GM12875 (cell line): ENCODE measurements around the gene SMU1.
A peak's percentile ranks its signal among the peaks of the same experiment; 100 is the strongest.

Experiments
- H3K4me3 ChIP-seq: one replicate; pipeline ENCODE4 v1.5.1; 2011; ENCODE audit warnings: low read depth, low read length, control low read depth
- CTCF ChIP-seq: IDR thresholded peaks from 2 replicates; pipeline ENCODE4 v1.5.1; 2011; ENCODE audit warnings: low read depth, mild to moderate bottlenecking, control low read depth, inconsistent platforms, low read length, moderate library complexity, borderline replicate concordance; ENCODE audit not compliant: insufficient read depth

SMU1 gene

GRCh38 chr9:33024966-33025571, 51.4 kb downstream of the SMU1 start, which contains the start of gene DNAJA1:
Gene DNAJA1, plus strand, starts transcription at chr9:33025273. Its CDS starts 1,212 bp downstream, at chr9:33026485.
- H3K4me3 ChIP-seq, result peak within 1 kb of the TSS; percentile 100
- TF ChIP-seq CTCF, result no peak

- peak overlapping the region; percentile 100 for H3K4me3 ChIP-seq
- TF ChIP-seq CTCF, result no peak
Observed at GRCh38 chr9:33024126-33024965, 52.1 kb downstream of the SMU1 start.

- peak overlapping the region; percentile 100 for H3K4me3 ChIP-seq
- TF ChIP-seq CTCF, result no peak
Observed at GRCh38 chr9:33023661-33024060, 52.8 kb downstream of the SMU1 start.

GRCh38 chr9:33022755-33023154, 53.7 kb downstream of the SMU1 start:
- TF ChIP-seq CTCF, result no peak
- H3K4me3 ChIP-seq, result no peak overlapping the region

- no peak for TF ChIP-seq CTCF
- H3K4me3 ChIP-seq, result no peak overlapping the region
Observed at GRCh38 chr9:33022303-33022702, 54.2 kb downstream of the SMU1 start.

- H3K4me3 ChIP-seq, result no peak overlapping the region
Observed at GRCh38 chr9:33019797-33020196, 56.7 kb downstream of the SMU1 start.

More at GRCh38 chr9:33019797-33020196, 56.7 kb downstream of the SMU1 start:
- no peak for TF ChIP-seq CTCF
